Fibroblast of villous mesenchyme (primary cell): ENCODE data around the gene IPO11. TPM values are rescaled to one million over a fixed set of nuclear protein-coding genes. Genes with fewer than 3 reads are reported as not detected.
A peak's percentile ranks its signal among the peaks of the same experiment; 100 is the strongest.

Experiments used
- DNase-seq: peaks from one replicate; pipeline ENCODE4 v3.0.0-alpha.2; 2010; ENCODE audit warnings: low read depth
- H3K4me3 ChIP-seq: 2 replicates; pipeline ENCODE4 v1.5.1; 2011; ENCODE audit warnings: low read depth, mild to moderate bottlenecking, low read length
- total RNA-seq: library from RNA; depleted of rRNA; stranded (reverse); fragments of >200 nt; gene quantifications from 2 replicates; pipeline ENCODE4 v1.2.3, GENCODE V29; 2012
- TF ChIP-seq, protein P1 (sequence below): IDR thresholded peaks from 2 replicates; pipeline ENCODE4 v1.5.1; 2012; ENCODE audit warnings: low read depth, mild to moderate bottlenecking, low read length; ENCODE audit not compliant: insufficient read depth

IPO11 gene
- 20.9 and 34.5 TPM in 2 replicates for total RNA-seq

DNA sequence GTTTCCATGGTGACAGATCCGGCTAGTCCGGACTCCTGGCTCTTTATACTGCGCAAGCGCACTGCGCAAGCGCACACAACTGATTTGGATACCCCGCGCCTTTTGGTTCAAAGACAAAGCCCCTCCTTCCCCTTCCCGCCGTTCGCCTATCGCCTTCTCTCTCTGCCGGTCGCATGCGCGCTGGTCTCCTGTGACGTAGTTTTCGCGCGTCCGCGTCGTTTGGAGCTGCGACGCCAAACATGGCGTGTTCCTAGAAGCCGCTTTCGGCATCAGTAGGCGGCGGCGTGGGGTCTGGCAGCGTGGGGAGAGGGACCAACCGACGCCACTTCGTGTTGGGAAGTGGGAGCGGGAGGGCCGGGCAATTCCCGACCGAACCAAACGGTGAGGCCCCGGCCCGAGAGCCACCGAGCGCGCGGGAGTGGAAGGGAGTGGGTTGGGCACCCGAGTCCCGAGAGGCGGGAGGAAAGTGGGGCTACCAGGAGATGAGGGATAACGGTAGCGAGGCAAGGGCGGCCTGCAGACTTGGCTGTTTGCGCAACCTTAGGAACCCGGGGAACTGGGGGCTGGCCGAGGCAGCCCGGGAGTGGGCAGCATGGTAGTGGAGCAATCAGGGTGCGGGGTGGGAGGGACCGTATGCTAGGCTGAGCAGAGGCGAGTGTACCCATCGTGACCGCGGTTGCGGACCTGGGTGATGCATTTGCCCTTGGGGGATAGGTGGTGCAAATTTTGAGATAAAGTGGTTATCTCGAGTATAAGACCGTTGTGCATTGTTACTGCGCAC, at the start of gene IPO11:
Gene IPO11, plus strand, starts transcription at position 215 of the 781 bp plus-strand sequence. CDS start 24,517 bp downstream, outside the sequence.
- peak within 1 kb of the TSS; percentile 95 for H3K4me3 ChIP-seq
- DNase-seq = peak; percentile 99
- TF ChIP-seq, protein P1, sequence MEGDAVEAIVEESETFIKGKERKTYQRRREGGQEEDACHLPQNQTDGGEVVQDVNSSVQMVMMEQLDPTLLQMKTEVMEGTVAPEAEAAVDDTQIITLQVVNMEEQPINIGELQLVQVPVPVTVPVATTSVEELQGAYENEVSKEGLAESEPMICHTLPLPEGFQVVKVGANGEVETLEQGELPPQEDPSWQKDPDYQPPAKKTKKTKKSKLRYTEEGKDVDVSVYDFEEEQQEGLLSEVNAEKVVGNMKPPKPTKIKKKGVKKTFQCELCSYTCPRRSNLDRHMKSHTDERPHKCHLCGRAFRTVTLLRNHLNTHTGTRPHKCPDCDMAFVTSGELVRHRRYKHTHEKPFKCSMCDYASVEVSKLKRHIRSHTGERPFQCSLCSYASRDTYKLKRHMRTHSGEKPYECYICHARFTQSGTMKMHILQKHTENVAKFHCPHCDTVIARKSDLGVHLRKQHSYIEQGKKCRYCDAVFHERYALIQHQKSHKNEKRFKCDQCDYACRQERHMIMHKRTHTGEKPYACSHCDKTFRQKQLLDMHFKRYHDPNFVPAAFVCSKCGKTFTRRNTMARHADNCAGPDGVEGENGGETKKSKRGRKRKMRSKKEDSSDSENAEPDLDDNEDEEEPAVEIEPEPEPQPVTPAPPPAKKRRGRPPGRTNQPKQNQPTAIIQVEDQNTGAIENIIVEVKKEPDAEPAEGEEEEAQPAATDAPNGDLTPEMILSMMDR = no peak

- TF ChIP-seq, protein P1 = no peak
- DNase-seq = no peak
- no peak overlapping the region for H3K4me3 ChIP-seq
Measured at GRCh38 chr5:62369039-62369438, 43.5 kb upstream of the IPO11 start.

DNA sequence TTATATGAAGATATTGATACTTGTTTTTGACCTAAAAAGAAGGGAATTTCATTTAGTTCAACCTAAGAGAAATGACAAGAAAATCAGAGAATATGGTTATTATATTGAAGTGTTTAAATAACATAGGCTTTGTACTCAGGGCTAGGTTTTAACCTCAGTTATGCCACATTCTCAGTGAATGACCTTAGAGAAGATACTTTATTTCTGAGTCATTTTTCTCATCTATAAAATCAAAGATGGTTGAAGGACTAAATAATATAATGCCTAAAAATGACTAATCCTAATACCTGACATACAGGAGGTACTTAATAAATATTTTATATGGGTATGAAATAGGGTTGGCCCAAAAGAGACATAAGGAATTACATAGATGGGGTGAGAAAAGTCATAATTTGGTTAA, 41.2 kb upstream of the IPO11 start:
- no peak overlapping the region for H3K4me3 ChIP-seq
- TF ChIP-seq, protein P1 = no peak
- no peak for DNase-seq

GRCh38 chr5:62372600-62372999, 40.0 kb upstream of the IPO11 start:
- no peak for DNase-seq
- TF ChIP-seq, protein P1 = no peak
- no peak overlapping the region for H3K4me3 ChIP-seq

- TF ChIP-seq, protein P1 = no peak
- no peak for DNase-seq
- H3K4me3 ChIP-seq = no peak overlapping the region
Measured at GRCh38 chr5:62373382-62373781, 39.2 kb upstream of the IPO11 start.

- TF ChIP-seq, protein P1 = no peak
- DNase-seq = no peak
- no peak overlapping the region for H3K4me3 ChIP-seq
Measured at GRCh38 chr5:62374090-62374489, 38.5 kb upstream of the IPO11 start.

- no peak overlapping the region for H3K4me3 ChIP-seq
- TF ChIP-seq, protein P1 = no peak
- DNase-seq = no peak
Measured at GRCh38 chr5:62375627-62376026, 36.9 kb upstream of the IPO11 start.
